Natural killer cell treated with Interleukin-12 subunit alpha and Interleukin-12 subunit beta and Interleukin-15 and Interleukin-18, amount 100 ng/mL, for 72 hours (primary cell): Measurements from ENCODE around the gene CXorf65. TPM values are rescaled to one million over a fixed set of nuclear protein-coding genes. Genes with fewer than 3 reads are reported as not detected.

Experiments used
- ATAC-seq, 2 donors: fragments of 150-1000 bp; cut with Tn5 transposase in 1 of 2; sonication (Bioruptor Pico), chemical (Tn5 transposase) in 1 of 2; 2 replicates each; pipeline ENCODE4 v1.10.0; 2021
- DNase-seq: peaks from one replicate; pipeline ENCODE4 v3.0.0; 2022; ENCODE audit warnings: low spot score
- H3K27ac Mint-ChIP-seq, 2 donors: 1 replicate in 1 of 2; 2 replicates in 1 of 2; pipeline ENCODE4 v1.8.0; 2022; ENCODE audit warnings: mixed read lengths in 2 of 2, mild to moderate bottlenecking in 1 of 2, moderate library complexity in 1 of 2
- H3K27me3 Mint-ChIP-seq, 2 donors: 1 replicate in 1 of 2; 2 replicates in 1 of 2; pipeline ENCODE4 v1.8.0; 2022; ENCODE audit warnings: mixed read lengths in 2 of 2
- H3K36me3 Mint-ChIP-seq: one replicate; pipeline ENCODE4 v1.8.0; 2022; ENCODE audit warnings: mixed read lengths
- H3K4me1 Mint-ChIP-seq, 2 donors: 1 replicate in 1 of 2; 2 replicates in 1 of 2; pipeline ENCODE4 v1.8.0; 2022; ENCODE audit warnings: low read depth in 2 of 2, mixed read lengths in 2 of 2, mild to moderate bottlenecking in 1 of 2
- H3K4me3 Mint-ChIP-seq: one replicate; pipeline ENCODE4 v1.8.0; 2022; ENCODE audit warnings: mixed read lengths
- H3K9me3 Mint-ChIP-seq: 2 replicates; pipeline ENCODE4 v1.8.0; 2022; ENCODE audit warnings: mixed read lengths
- total RNA-seq, 2 donors: library from RNA; stranded (reverse); gene quantifications; one replicate each; pipeline ENCODE4 v1.2.3, GENCODE V29; 2022

Gene CXorf65
- total RNA-seq, 2 donors from 2014 or later = 18.0 to 28.1 TPM

DNA sequence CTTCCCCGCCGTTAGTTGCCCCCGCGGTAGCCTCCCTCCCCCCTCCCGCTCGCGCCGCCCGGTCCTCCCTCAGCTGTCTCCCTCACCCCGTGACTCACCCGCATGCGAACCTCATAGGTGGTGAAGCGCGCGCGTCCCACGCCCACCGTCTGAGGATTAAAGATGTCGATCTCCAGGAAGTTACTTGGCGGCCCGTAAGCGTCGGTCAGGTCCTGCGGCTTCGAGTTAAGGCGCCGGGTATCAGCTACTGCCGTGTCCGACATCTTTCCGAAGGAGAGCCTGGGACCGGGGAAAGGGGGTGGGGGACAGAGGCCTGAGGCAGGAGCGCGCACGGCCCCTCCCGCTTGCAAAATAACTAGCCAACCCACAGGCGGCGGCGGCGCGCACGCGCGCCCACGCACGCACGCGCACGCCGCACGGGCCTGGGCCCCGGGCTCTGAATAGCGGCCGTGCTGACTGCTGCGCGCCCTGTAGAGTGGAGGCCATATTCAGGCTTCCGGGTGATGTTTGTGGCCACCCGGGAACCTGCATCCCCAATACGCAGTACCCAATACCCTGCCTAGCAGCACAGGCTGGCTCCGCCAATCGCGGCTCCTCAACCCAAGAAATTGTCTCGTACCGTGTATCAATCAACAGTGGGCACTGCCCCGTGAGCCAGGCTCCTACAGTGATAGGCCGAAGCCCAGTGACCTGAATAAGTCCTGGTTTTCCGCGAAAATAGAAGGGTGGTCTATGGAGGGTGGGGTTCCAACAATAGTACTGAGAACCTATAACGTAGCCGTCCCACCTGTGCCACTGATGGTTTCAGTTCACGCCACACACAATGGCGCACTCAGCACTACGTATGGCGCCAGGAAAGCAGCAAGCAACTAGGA is 38.3 kb downstream of the CXorf65 start, which contains the start of gene SNX12:
TSS of gene SNX12 (minus strand) at position 291 of the 875 bp plus-strand sequence. CDS start at position 263, 28 bp downstream.
- peaks cover 5% of the 10 kb centered on the region for H3K36me3 Mint-ChIP-seq
- DNase-seq (peak; percentile 90), ATAC-seq (peak; percentile 98 to 99)
- H3K4me3 Mint-ChIP-seq = peak within 1 kb of the TSS; percentile 99
- peaks cover 6 to 19% of the 10 kb centered on the region in 2 donors for H3K4me1 Mint-ChIP-seq
- H3K9me3 Mint-ChIP-seq = no peaks in the 10 kb centered on the region
- peak within 1 kb of the TSS; percentile 86 to 87 for H3K27ac Mint-ChIP-seq
- H3K27me3 Mint-ChIP-seq = peaks cover 0 to 7% of the 10 kb centered on the region in 2 donors

DNA sequence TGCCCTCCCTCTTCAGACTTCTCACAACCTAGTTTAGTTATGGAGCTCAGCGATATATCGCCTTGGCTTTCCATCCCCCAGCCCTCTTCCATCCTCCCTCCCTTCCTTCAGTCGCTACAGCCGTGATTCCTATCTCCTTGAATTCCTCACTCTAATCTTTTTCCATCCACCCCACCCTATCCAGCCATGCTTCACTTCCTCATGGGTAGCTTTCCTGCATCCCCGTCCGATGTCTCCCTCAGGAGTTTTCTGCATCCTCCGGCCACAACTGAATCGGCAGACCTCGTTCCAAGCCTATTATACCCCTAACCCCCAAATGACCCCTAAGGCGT is 38.9 kb downstream of the CXorf65 start:
- Mint-ChIP-seq H3K36me3 (peaks cover 5% of the 10 kb centered on the region), H3K4me1 (peaks cover 6 to 19% of the 10 kb centered on the region in 2 donors), H3K9me3 (no peaks in the 10 kb centered on the region), H3K27me3 (peaks cover 0 to 7% of the 10 kb centered on the region in 2 donors), H3K27ac (peak overlapping the region; percentile 86 to 87), H3K4me3 (peak overlapping the region; percentile 99)
- no peak for ATAC-seq
- DNase-seq = no peak

DNA sequence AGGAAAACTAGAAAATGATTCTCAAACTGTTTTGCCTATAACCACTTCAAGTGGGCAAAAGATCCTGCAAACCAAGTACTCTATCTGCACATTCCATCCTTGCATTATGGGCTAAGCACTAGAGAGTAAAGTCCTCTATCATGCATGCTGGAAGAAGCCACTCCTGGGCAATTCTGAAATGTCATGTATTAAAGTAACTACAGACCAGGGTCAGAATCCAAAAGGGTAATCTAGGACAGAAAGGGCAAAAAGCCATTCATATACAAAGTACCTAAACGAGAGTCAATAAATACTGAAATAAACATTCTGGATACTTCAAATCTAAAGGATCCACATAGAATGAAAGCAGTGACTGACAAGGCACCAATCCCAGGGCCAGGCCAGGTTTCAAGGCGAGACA is 39.5 kb downstream of the CXorf65 start:
- Mint-ChIP-seq H3K27me3 (peaks cover 0 to 7% of the 10 kb centered on the region in 2 donors), H3K36me3 (peaks cover 5% of the 10 kb centered on the region), H3K4me3 (peak overlapping the region; percentile 99), H3K4me1 (peaks cover 6 to 19% of the 10 kb centered on the region in 2 donors), H3K9me3 (no peaks in the 10 kb centered on the region), H3K27ac (peak overlapping the region; percentile 86 to 87)
- ATAC-seq (no peak), DNase-seq (no peak)

DNA sequence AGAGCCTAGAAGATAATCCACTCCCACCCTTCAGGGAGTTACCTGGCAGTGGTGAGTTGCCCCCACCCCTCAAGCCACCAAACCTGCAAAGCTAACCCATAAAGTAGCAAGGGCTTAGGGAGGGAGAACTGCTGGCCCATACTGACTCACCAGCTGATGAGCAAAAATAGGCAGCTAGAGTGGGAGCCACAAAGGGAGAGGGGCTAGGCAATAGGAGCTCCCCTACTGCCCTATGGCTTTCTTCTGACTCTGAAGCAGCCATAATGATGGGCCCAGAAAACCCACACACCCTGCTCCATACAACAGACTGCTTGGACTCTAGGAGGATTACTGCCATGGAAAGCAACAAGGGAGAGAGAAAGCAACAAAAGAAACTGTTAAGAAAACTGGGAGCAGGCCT is 46.4 kb downstream of the CXorf65 start:
- H3K36me3 Mint-ChIP-seq = peaks cover 10% of the 10 kb centered on the region

DNA sequence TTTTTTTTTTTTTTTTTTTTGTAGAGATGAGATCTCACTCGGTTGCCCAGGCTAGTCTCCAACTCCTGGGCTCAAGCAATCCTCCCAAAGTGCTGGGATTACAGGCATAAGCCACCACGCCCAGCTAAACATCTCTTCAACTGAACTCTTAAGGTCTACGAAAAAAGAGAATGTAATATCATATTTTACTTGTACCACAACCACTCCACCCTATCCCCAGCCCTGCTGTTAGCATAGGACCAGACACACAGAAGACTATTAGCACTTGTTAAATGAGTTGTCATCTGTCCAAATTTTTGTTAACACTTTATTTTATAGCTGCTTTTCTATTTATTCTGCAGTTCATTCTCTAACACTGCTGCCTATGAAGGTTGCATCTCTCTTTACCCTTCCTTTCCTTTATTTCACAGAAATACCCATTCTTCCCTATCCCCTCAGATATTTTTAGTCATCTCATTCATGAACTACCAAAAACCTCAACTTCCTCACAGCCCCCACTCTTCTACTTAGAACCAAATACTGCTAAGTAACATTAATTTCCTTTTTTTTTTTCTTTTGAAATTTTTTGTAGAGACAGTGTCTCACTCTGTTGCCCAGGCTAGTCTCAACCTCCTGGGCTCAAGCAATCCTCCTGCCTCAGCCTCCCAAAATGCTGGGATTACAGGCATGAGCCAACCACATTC is 48.6 kb downstream of the CXorf65 start:
- DNase-seq (no peak), ATAC-seq (no peak)
- Mint-ChIP-seq H3K27ac (peak overlapping the region; percentile 21 to 74), H3K27me3 (peaks cover 0 to 5% of the 10 kb centered on the region in 2 donors), H3K9me3 (no peaks in the 10 kb centered on the region), H3K36me3 (peaks cover 6% of the 10 kb centered on the region), H3K4me1 (peaks cover 15 to 24% of the 10 kb centered on the region in 2 donors), H3K4me3 (peak overlapping the region; percentile 48)

More for the DNA sequence above, 46.4 kb downstream of the CXorf65 start:
- ATAC-seq = peak in 1 of 2 donors; percentile 15
- H3K4me3 Mint-ChIP-seq = no peak overlapping the region
- H3K27me3 Mint-ChIP-seq = peaks cover 0 to 5% of the 10 kb centered on the region in 2 donors
- DNase-seq = no peak
- no peaks in the 10 kb centered on the region for H3K9me3 Mint-ChIP-seq
- H3K27ac Mint-ChIP-seq = no peak overlapping the region
- H3K4me1 Mint-ChIP-seq = peaks cover 15 to 33% of the 10 kb centered on the region in 2 donors

DNA sequence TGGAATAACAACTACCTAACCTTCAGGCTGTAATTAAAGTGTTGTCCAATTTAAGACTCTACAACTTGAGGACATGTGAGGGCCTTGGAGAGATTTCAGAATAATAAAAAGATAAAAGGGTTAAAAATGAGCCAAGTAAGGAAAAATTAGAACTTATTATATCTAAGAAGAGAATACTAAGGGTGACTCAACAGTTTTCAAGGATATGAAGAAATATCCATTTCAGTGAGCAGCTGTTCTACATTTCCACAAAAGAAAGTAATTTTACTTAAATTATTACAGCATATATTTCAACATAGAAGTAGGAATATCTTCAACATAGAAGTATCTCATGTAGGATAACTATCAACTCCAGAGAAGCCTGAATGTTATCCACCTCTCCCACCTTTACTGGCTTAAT is 49.7 kb downstream of the CXorf65 start:
- Mint-ChIP-seq H3K27me3 (peaks cover 0 to 5% of the 10 kb centered on the region in 2 donors), H3K4me3 (no peak overlapping the region), H3K9me3 (no peaks in the 10 kb centered on the region), H3K27ac (peak overlapping the region in 1 of 2 donors; percentile 47), H3K4me1 (peaks cover 15 to 24% of the 10 kb centered on the region in 2 donors), H3K36me3 (peaks cover 6% of the 10 kb centered on the region)
- DNase-seq (no peak), ATAC-seq (no peak)

Other genes with a start within 250 kb of the CXorf65 start
- not detected for gene TEX11, start 198.0 kb downstream of the CXorf65 start, total RNA-seq
- not detected for gene SLC7A3, start 175.6 kb downstream of the CXorf65 start, total RNA-seq
- 10 to 100 TPM; 43.3 to 51.8 TPM for gene SNX12, start 38.4 kb downstream of the CXorf65 start, total RNA-seq
- 10 to 100 TPM; 10.0 to 20.6 TPM for gene FOXO4, start 10.9 kb downstream of the CXorf65 start, total RNA-seq
- 100 to 1,000 TPM; 241 to 512 TPM for gene IL2RG, start 4.8 kb upstream of the CXorf65 start, total RNA-seq
- 10 to 100 TPM; 68.5 to 72.9 TPM for gene MED12, start 11.9 kb upstream of the CXorf65 start, total RNA-seq
- gene NLGN3, start 38.1 kb upstream of the CXorf65 start, total RNA-seq = 1 to 10 TPM in 1 of 2 donors, under 1 TPM in 1; 0.78 to 1.6 TPM
- not detected for gene GJB1, start 116.5 kb upstream of the CXorf65 start, total RNA-seq
- gene ZMYM3, start 147.4 kb upstream of the CXorf65 start, total RNA-seq = 10 to 100 TPM; 14.7 to 16.8 TPM
- 100 to 1,000 TPM; 403 to 406 TPM for gene NONO, start 176.9 kb upstream of the CXorf65 start, total RNA-seq
- gene ITGB1BP2, start 195.0 kb upstream of the CXorf65 start, total RNA-seq = 10 to 100 TPM in 1 of 2 donors, 1 to 10 TPM in 1; 2.5 to 10.4 TPM